Measurements from ENCODE around the gene SLC38A3.
"Not testable (repeated sequence)": the region's sequence is repeated elsewhere in the genome, so short reads cannot be mapped to it uniquely, and the experiment has no call there.

SLC38A3 gene

GRCh38 chr3:50192689-50193141 is 12.4 kb upstream of the SLC38A3 start:
- DNase-seq = peak; percentile 43

- DNase-seq = no peak
Measured at GRCh38 chr3:50193286-50193685, 11.8 kb upstream of the SLC38A3 start.

GRCh38 chr3:50193746-50194127 is 11.3 kb upstream of the SLC38A3 start:
- no peak for DNase-seq

GRCh38 chr3:50194128-50194902 is 10.8 kb upstream of the SLC38A3 start:
- DNase-seq = no peak

GRCh38 chr3:50194903-50195500 is 10.1 kb upstream of the SLC38A3 start:
- DNase-seq = no peak

GRCh38 chr3:50195501-50196252 is 9.4 kb upstream of the SLC38A3 start:
- no peak for DNase-seq

GRCh38 chr3:50196253-50196801 is 8.7 kb upstream of the SLC38A3 start:
- no peak for DNase-seq

GRCh38 chr3:50201573-50202315 is 3.3 kb upstream of the SLC38A3 start:
- DNase-seq = no peak

GRCh38 chr3:50202353-50203112 is 2.5 kb upstream of the SLC38A3 start:
- DNase-seq = no peak

- no peak for DNase-seq
Measured at GRCh38 chr3:50203113-50203808, 1.8 kb upstream of the SLC38A3 start.

GRCh38 chr3:50203809-50204803 is 965 bp upstream of the SLC38A3 start:
- DNase-seq = no peak

GRCh38 chr3:50205413-50206276 is 574 bp downstream of the SLC38A3 start:
- DNase-seq = peak; percentile 21

- no peak for DNase-seq
Measured at GRCh38 chr3:50207359-50208042, 2.4 kb downstream of the SLC38A3 start.

GRCh38 chr3:50208677-50209344 is 3.7 kb downstream of the SLC38A3 start:
- DNase-seq = no peak

GRCh38 chr3:50210176-50210509 is 5.1 kb downstream of the SLC38A3 start:
- DNase-seq = no peak

GRCh38 chr3:50210510-50211367 is 5.7 kb downstream of the SLC38A3 start:
- no peak for DNase-seq

GRCh38 chr3:50211368-50211717 is 6.3 kb downstream of the SLC38A3 start:
- not testable (repeated sequence) for DNase-seq

Data from NCI-H2227 treated with DMSO at 0.1 percent for 48 hours (cell line).